ENCODE data around the gene GDF9. TPM values are rescaled to one million over a fixed set of nuclear protein-coding genes. Genes with fewer than 3 reads are reported as not detected.

GDF9 gene
- total RNA-seq, 5 donors from 2014 or later (not counting 1 experiment from before 2014, with no cell fraction given): 0.63 to 1.9 (median 0.92) TPM

DNA sequence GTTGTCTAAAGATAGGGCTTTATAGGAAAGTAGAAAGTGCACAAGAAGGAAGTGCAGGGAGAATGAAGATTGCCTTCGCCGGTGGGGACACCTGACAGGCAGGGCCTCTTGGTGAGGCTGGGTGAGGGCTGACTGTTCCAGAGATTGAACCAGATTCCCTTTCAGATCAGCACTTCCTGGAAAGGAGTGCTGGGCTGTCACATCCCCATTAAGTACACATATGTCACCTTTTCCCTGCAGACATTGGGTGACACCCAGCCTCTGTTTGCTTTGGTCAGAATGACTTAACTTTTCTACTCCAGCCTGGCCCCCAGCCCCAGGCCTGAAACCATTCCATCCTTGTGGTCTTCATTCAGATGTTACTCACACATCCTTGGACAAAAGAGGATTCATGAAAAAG lies 28.4 kb downstream of the GDF9 start:
- H3K36me3 ChIP-seq (ENCODE audit: control insufficient read depth in 2 of 2, extremely low read depth in 1 of 2, insufficient read depth in 1 of 2, low read length in 1 of 2): no peaks in the 10 kb centered on the region
- no peak for DNase-seq
- CTCF ChIA-PET: no interaction called here
- no peaks in the 10 kb centered on the region for H3K9me3 ChIP-seq
- Mint-ChIP-seq H3K27me3 (peaks cover under 1 to 4% of the 10 kb centered on the region in 2 donors), H3K27ac (no peak overlapping the region), H3K36me3 (no peaks in the 10 kb centered on the region), H3K4me1 (no peaks in the 10 kb centered on the region), H3K9me3 (no peaks in the 10 kb centered on the region), H3K4me3 (no peak overlapping the region)
- no peak overlapping the region for H3K27ac ChIP-seq (ENCODE audit: low read length)
- H3K27me3 ChIP-seq (replicated peaks in 1 of 2; ENCODE audit: control insufficient read depth in 2 of 2, extremely low read depth in 1 of 2, insufficient read depth in 2 of 2, low read length in 1 of 2): peaks cover 0 to 4% of the 10 kb centered on the region in 2 experiments
- H3K4me3 ChIP-seq (ENCODE audit: control insufficient read depth in 1 of 2, extremely low read depth in 1 of 2, low read length in 1 of 2): no peak overlapping the region
- H3K4me1 ChIP-seq (ENCODE audit: control insufficient read depth in 1 of 2, extremely low read depth in 1 of 2, insufficient read depth in 2 of 2, low read length in 2 of 2): no peaks in the 10 kb centered on the region
- 82% methylated on average over 2 of the region's 2 CpGs for WGBS (ENCODE audit: insufficient coverage)
- POLR2A ChIA-PET: no interaction called here
- ATAC-seq (replicated peaks in 1 of 4): no peak

DNA sequence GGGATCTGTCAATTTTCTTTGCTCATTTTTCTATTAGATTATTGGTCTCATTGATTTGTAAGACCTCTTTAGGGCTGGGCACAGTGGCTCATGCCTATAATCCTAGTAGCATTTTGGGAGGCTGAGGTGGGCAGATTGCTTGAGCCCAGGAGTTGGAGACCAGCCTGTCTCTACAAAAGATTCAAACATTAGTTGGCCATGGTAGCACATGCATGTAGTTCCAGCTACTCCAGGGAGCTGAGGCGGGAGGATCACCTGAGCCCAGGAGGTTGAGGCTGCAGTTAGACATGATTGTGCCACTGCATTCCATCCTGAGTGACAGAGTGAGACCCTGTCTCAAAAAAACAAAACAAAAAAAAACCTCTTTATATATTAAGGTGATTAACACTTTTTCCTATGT lies 29.4 kb downstream of the GDF9 start:
- Mint-ChIP-seq H3K27ac (no peak overlapping the region), H3K4me3 (no peak overlapping the region), H3K36me3 (no peaks in the 10 kb centered on the region), H3K4me1 (no peaks in the 10 kb centered on the region), H3K27me3 (peaks cover 3 to 4% of the 10 kb centered on the region in 2 donors), H3K9me3 (no peaks in the 10 kb centered on the region)
- H3K9me3 ChIP-seq: no peaks in the 10 kb centered on the region
- no CpG with 5 or more reads among the region's 1 CpG for WGBS (ENCODE audit: insufficient coverage)
- no peak overlapping the region for H3K27ac ChIP-seq (ENCODE audit: low read length)
- no peak for DNase-seq
- H3K4me3 ChIP-seq (ENCODE audit: control insufficient read depth in 1 of 2, extremely low read depth in 1 of 2, low read length in 1 of 2): no peak overlapping the region
- no peaks in the 10 kb centered on the region for H3K36me3 ChIP-seq (ENCODE audit: control insufficient read depth in 2 of 2, extremely low read depth in 1 of 2, insufficient read depth in 1 of 2, low read length in 1 of 2)
- CTCF ChIA-PET: no interaction called here
- H3K27me3 ChIP-seq (replicated peaks in 1 of 2; ENCODE audit: control insufficient read depth in 2 of 2, extremely low read depth in 1 of 2, insufficient read depth in 2 of 2, low read length in 1 of 2): peaks cover 0 to 4% of the 10 kb centered on the region in 2 experiments
- ATAC-seq (replicated peaks in 1 of 4): no peak
- POLR2A ChIA-PET: no interaction called here
- H3K4me1 ChIP-seq (ENCODE audit: control insufficient read depth in 1 of 2, extremely low read depth in 1 of 2, insufficient read depth in 2 of 2, low read length in 2 of 2): no peaks in the 10 kb centered on the region

GRCh38 chr5:132834057-132834456 lies 32.2 kb downstream of the GDF9 start:
- no peaks in the 10 kb centered on the region for H3K9me3 ChIP-seq
- no peak overlapping the region for H3K27ac ChIP-seq (ENCODE audit: low read length)
- ChIA-PET POLR2A (interaction anchor here (0.6 kb wide), 2 partner anchors 16 to 218 kb away, joined by 3 to 8 read pairs; partner anchors contain the start of gene HSPA4 (in 1 of the 2)), CTCF (no interaction called here)
- no peak overlapping the region for H3K27ac Mint-ChIP-seq
- no CpG with 5 or more reads among the region's 3 CpGs for WGBS (ENCODE audit: insufficient coverage)
- H3K4me1 Mint-ChIP-seq: peaks cover 10 to 15% (median 10%) of the 10 kb centered on the region in 3 donors
- H3K4me3 ChIP-seq (ENCODE audit: control insufficient read depth in 1 of 2, extremely low read depth in 1 of 2, low read length in 1 of 2): no peak overlapping the region
- H3K27me3 Mint-ChIP-seq: peaks cover 14 to 22% of the 10 kb centered on the region in 2 donors
- H3K9me3 Mint-ChIP-seq: no peaks in the 10 kb centered on the region
- no peak overlapping the region for H3K4me3 Mint-ChIP-seq
- peaks cover 0 to 26% of the 10 kb centered on the region in 2 experiments for H3K27me3 ChIP-seq (replicated peaks in 1 of 2; ENCODE audit: control insufficient read depth in 2 of 2, extremely low read depth in 1 of 2, insufficient read depth in 2 of 2, low read length in 1 of 2)
- DNase-seq: no peak
- H3K36me3 ChIP-seq (ENCODE audit: control insufficient read depth in 2 of 2, extremely low read depth in 1 of 2, insufficient read depth in 1 of 2, low read length in 1 of 2): no peaks in the 10 kb centered on the region
- H3K36me3 Mint-ChIP-seq: no peaks in the 10 kb centered on the region
- peaks cover 0 to 15% of the 10 kb centered on the region in 2 experiments for H3K4me1 ChIP-seq (ENCODE audit: control insufficient read depth in 1 of 2, extremely low read depth in 1 of 2, insufficient read depth in 2 of 2, low read length in 2 of 2)
- no peak for ATAC-seq (replicated peaks in 1 of 4)

DNA sequence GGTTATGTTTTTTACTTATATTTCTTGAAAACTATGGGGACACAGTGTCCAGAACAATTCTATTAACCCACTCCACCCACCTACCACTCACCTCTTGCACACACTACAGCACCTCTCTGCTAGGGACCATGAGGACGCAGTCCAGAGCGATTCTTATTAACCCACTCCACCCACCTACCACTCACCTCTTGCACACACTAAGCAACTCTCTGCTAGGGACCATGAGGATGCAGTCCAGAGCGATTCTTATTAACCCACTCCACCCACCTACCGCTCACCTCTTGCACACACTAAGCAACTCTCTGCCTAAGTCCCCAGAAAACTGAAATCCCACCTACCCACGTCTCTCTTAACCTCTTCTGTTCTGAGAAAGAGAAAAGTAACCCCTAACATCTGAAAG lies 33.7 kb downstream of the GDF9 start:
- ChIA-PET CTCF (interaction anchor here in 1 of 2 donors (0.7 to 1.2 kb wide), 2 partner anchors 12 to 405 kb away, joined by 4 read pairs; no protein-coding TSS in a partner anchor), POLR2A (no interaction called here)
- no peaks in the 10 kb centered on the region for H3K36me3 ChIP-seq (ENCODE audit: control insufficient read depth in 2 of 2, extremely low read depth in 1 of 2, insufficient read depth in 1 of 2, low read length in 1 of 2)
- H3K9me3 ChIP-seq: no peaks in the 10 kb centered on the region
- H3K36me3 Mint-ChIP-seq: no peaks in the 10 kb centered on the region
- no peak overlapping the region for H3K27ac ChIP-seq (ENCODE audit: low read length)
- H3K4me3 Mint-ChIP-seq: peak overlapping the region in 1 of 3 donors; percentile 42
- peaks cover 0 to 15% of the 10 kb centered on the region in 2 experiments for H3K4me1 ChIP-seq (ENCODE audit: control insufficient read depth in 1 of 2, extremely low read depth in 1 of 2, insufficient read depth in 2 of 2, low read length in 2 of 2)
- peaks cover 20 to 31% of the 10 kb centered on the region in 2 donors for H3K27me3 Mint-ChIP-seq
- no peak for ATAC-seq (replicated peaks in 1 of 4)
- 87% methylated on average over 5 of the region's 5 CpGs for WGBS (ENCODE audit: insufficient coverage)
- H3K27ac Mint-ChIP-seq: no peak overlapping the region
- peaks cover 2 to 39% of the 10 kb centered on the region in 2 experiments for H3K27me3 ChIP-seq (replicated peaks in 1 of 2; ENCODE audit: control insufficient read depth in 2 of 2, extremely low read depth in 1 of 2, insufficient read depth in 2 of 2, low read length in 1 of 2)
- H3K4me1 Mint-ChIP-seq: peaks cover 10 to 17% (median 11%) of the 10 kb centered on the region in 3 donors
- DNase-seq: no peak
- H3K9me3 Mint-ChIP-seq: no peaks in the 10 kb centered on the region
- no peak overlapping the region for H3K4me3 ChIP-seq (ENCODE audit: control insufficient read depth in 1 of 2, extremely low read depth in 1 of 2, low read length in 1 of 2)

GRCh38 chr5:132831095-132831860 lies 35.0 kb downstream of the GDF9 start:
- CTCF ChIA-PET: no interaction called here
- H3K27me3 Mint-ChIP-seq: peaks cover 34 to 44% of the 10 kb centered on the region in 2 donors
- no peaks in the 10 kb centered on the region for H3K36me3 Mint-ChIP-seq
- Histone ChIP-seq H3K27ac (ENCODE audit: low read length) (no peak overlapping the region), H3K36me3 (ENCODE audit: control insufficient read depth in 2 of 2, extremely low read depth in 1 of 2, insufficient read depth in 1 of 2, low read length in 1 of 2) (no peaks in the 10 kb centered on the region), H3K4me1 (ENCODE audit: control insufficient read depth in 1 of 2, extremely low read depth in 1 of 2, insufficient read depth in 2 of 2, low read length in 2 of 2) (peaks cover 0 to 15% of the 10 kb centered on the region in 2 experiments), H3K4me3 (ENCODE audit: control insufficient read depth in 1 of 2, extremely low read depth in 1 of 2, low read length in 1 of 2) (no peak overlapping the region), H3K27me3 (replicated peaks in 1 of 2; ENCODE audit: control insufficient read depth in 2 of 2, extremely low read depth in 1 of 2, insufficient read depth in 2 of 2, low read length in 1 of 2) (peaks cover 3 to 47% of the 10 kb centered on the region in 2 experiments), H3K9me3 (no peaks in the 10 kb centered on the region)
- no peak for DNase-seq
- no peak for ATAC-seq (replicated peaks in 1 of 4)
- H3K27ac Mint-ChIP-seq: no peak overlapping the region
- H3K9me3 Mint-ChIP-seq: no peaks in the 10 kb centered on the region
- H3K4me1 Mint-ChIP-seq: peaks cover 10 to 20% (median 11%) of the 10 kb centered on the region in 3 donors
- POLR2A ChIA-PET: no interaction called here
- peak overlapping the region; percentile 73 to 87 (median 77) for H3K4me3 Mint-ChIP-seq
- WGBS (ENCODE audit: insufficient coverage): 94% methylated on average over 9 of the region's 15 CpGs

DNA sequence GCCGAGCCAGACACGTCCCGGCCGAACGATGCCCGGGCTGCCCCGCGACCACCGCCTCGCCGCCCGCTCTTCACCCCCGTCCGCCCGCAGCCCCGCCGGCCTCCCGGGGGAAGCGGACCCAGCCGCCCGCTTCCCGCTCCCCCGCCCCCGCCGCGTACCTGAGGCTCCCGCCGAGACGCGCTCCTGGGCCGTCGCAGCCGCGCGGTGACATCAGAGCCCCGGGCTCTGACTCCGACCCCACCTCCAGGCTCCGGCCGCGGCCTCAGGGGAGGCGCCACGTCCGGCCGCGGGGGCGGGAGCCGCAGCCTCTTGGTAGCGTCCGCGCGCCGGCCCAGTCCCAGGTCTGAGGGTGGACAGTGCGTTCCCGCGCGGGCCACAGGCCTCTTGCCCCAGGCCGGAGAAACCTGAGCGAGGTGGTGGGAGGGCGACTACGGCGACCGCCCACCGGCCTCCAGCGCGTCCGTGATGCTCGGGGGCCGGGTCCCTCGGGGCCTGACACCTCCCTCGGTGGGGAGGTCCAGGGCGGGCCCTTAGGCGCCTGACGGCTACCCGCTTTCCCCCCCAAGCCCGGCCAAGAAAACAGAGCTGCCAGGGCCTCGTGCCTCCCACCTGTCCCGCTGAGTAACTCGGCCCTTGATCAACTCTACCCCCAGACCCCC lies 35.7 kb downstream of the GDF9 start, which contains the start of gene SHROOM1:
TSS of gene SHROOM1 (minus strand) at position 212 of the 659 bp plus-strand sequence. CDS start 4,507 bp downstream, outside the sequence.
- Histone ChIP-seq H3K27ac (ENCODE audit: low read length) (no peak within 1 kb of the TSS), H3K27me3 (replicated peaks in 1 of 2; ENCODE audit: control insufficient read depth in 2 of 2, extremely low read depth in 1 of 2, insufficient read depth in 2 of 2, low read length in 1 of 2) (peaks cover 3 to 52% of the 10 kb centered on the region in 2 experiments), H3K4me3 (ENCODE audit: control insufficient read depth in 1 of 2, extremely low read depth in 1 of 2, low read length in 1 of 2) (peak within 1 kb of the TSS; percentile 26 to 49), H3K36me3 (ENCODE audit: control insufficient read depth in 2 of 2, extremely low read depth in 1 of 2, insufficient read depth in 1 of 2, low read length in 1 of 2) (no peaks in the 10 kb centered on the region), H3K4me1 (ENCODE audit: control insufficient read depth in 1 of 2, extremely low read depth in 1 of 2, insufficient read depth in 2 of 2, low read length in 2 of 2) (peaks cover 0 to 20% of the 10 kb centered on the region in 2 experiments), H3K9me3 (no peaks in the 10 kb centered on the region)
- peaks cover 35 to 49% of the 10 kb centered on the region in 2 donors for H3K27me3 Mint-ChIP-seq
- ChIA-PET CTCF (interaction anchor here (1.0 to 1.2 kb wide), 2 partner anchors 10 to 53 kb away, joined by 4 to 5 read pairs; no protein-coding TSS in a partner anchor), POLR2A (interaction anchor here in 1 of 2 donors (0.6 kb wide), 1 partner anchor 281 kb away, joined by 4 read pairs; no protein-coding TSS in a partner anchor)
- WGBS (ENCODE audit: insufficient coverage): 11% methylated on average over 77 of the region's 78 CpGs
- no peaks in the 10 kb centered on the region for H3K9me3 Mint-ChIP-seq
- H3K27ac Mint-ChIP-seq: no peak within 1 kb of the TSS
- H3K36me3 Mint-ChIP-seq: no peaks in the 10 kb centered on the region
- peak within 1 kb of the TSS; percentile 81 to 88 (median 87) for H3K4me3 Mint-ChIP-seq
- ATAC-seq (replicated peaks in 1 of 4): peak; percentile 34 to 45 (median 42)
- H3K4me1 Mint-ChIP-seq: peaks cover 10 to 23% (median 11%) of the 10 kb centered on the region in 3 donors
- peak in 1 of 35 experiments; percentile 36 for DNase-seq
